Gastrocnemius medialis (tissue), 4 donors: ENCODE results near the gene GRM6.

Experiments
- POLR2A ChIP-seq, 2 donors: fragments of 450-650 bp; IDR thresholded peaks; one replicate each; pipeline ENCODE4 v1.6.1; 2017; ENCODE audit warnings: antibody characterized with exemption in 2 of 2, mild to moderate bottlenecking in 2 of 2, moderate library complexity in 2 of 2
- TF ChIP-seq, protein P1 (sequence below), 5 experiments: fragments of 450-650 bp in 3 of 5; fragments of 200-600 bp in 2 of 5; sonication (generic) in 2 of 5; IDR thresholded peaks in 4 of 5; conservative IDR thresholded peaks in 1 of 5; 1 replicate in 4 of 5; 2 replicates in 1 of 5; pipeline ENCODE4 v1.5.1; 2016 to 2019; ENCODE audit warnings: antibody characterized with exemption in 5 of 5, mild to moderate bottlenecking in 3 of 5, moderate library complexity in 3 of 5

- TF ChIP-seq, protein P1, sequence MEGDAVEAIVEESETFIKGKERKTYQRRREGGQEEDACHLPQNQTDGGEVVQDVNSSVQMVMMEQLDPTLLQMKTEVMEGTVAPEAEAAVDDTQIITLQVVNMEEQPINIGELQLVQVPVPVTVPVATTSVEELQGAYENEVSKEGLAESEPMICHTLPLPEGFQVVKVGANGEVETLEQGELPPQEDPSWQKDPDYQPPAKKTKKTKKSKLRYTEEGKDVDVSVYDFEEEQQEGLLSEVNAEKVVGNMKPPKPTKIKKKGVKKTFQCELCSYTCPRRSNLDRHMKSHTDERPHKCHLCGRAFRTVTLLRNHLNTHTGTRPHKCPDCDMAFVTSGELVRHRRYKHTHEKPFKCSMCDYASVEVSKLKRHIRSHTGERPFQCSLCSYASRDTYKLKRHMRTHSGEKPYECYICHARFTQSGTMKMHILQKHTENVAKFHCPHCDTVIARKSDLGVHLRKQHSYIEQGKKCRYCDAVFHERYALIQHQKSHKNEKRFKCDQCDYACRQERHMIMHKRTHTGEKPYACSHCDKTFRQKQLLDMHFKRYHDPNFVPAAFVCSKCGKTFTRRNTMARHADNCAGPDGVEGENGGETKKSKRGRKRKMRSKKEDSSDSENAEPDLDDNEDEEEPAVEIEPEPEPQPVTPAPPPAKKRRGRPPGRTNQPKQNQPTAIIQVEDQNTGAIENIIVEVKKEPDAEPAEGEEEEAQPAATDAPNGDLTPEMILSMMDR (IDR thresholded peaks at IDR 0.05 in 4 of 5, conservative IDR thresholded peaks at IDR 0.05 in 1 of 5), result no peak
- TF ChIP-seq POLR2A (IDR thresholded peaks at IDR 0.05), result no peak
Observed at GRCh38 chr5:178982941-178983340, 12.2 kb downstream of the GRM6 start.
